HG03095 (cell line): ENCODE data around the gene TMCC1.
"Not testable (repeated sequence)": the region's sequence is repeated elsewhere in the genome, so short reads cannot be mapped to it uniquely, and the experiment has no call there.

ENCODE experiments used
- ATAC-seq: cut with Tn5 transposase; IDR thresholded peaks from one replicate; pipeline ENCODE4 v1.9.1; 2021; ENCODE audit warnings: moderate library complexity; ENCODE audit not compliant: unreplicated experiment

The TMCC1 gene

DNA sequence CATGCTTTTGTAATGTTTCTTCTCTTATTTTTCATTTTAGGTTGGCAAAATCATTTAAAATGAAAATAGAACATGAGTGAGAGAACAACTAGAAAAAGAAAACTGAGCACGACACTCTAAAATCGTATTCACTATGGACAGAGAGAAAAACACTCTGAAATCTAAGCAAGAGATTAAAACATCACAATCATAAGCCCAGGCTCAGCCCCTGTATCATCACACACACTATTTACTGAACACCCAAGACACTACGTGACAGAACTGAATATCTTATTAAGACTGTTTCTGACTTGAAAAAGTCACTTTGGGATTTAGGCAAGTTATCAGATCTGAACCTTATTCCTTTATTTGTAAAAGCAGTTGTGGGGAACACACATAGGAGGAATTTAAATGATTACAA is 204.5 kb downstream of the TMCC1 start:
- no peak for ATAC-seq

DNA sequence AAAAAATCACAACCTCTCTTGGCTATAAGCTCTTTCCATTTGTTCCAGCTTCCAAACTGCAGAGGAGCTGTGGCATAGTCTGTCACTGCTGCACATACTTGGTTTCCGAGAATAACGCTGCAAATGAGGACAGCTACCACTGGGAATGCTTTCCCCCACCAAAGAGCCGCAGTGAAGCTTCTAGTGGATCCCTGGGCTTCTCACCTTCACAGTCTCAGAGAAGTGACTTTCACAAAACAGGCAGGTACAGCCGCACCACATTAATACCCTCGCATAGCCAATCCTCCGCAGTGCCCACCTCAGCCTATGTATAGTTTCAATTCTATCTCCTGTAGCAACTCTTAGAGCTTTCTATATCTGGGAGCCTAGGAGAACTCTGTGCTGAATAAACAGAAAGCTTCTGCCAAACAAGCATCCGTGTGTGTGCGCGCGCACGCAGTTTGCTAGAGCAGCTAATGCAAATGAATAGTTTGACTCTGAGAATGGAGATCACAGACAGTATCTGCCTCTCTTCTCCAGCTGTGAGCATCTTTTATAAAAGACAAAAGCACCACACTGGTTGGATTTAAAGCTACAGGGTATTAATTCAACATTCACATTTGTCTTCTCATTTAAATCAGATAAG is 205.1 kb downstream of the TMCC1 start:
- ATAC-seq, result no peak

DNA sequence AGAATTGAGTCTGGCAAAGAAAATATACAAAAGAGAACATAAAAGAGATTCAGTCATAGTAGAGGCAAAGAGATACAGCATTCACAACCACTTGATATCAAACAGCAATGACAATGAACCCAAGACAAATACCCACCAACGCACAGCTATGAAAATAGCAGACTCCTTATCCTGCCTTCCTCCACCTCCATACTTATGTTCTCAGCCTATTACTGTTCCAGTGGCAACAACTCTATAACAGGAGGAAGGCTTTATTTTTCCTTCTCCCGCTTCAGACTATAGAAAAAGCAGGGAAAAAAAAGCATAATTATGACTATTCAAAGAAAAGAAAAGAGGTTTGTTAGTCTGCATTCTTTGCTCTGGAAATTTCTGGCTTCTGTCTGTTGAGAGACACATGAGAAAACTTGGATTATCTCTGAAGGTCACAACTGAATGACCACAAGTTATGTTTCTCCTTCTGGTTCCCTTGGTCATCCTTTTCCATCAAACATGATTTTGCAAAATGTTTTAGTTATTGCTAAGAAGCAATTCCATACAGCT is 205.9 kb downstream of the TMCC1 start:
- no peak for ATAC-seq

DNA sequence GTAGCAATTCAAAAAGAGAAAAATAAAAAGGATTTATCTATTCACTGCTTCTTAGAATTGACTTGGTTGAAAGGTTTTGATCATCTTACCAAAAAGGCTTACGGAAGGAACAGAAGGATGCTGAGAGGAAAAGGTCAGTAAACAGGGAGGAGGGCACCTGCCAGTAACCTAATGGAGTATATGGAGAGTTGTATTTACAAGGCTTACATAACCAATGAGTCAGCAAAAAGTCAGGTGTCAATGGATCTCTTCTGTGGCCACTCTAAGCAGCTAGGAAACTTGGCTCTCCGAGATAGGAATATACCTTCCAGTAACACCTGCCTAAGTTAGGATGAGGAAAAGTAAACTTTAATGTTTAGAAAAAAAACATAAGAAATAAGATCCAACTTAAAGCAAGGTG is 206.6 kb downstream of the TMCC1 start:
- ATAC-seq, result no peak

DNA sequence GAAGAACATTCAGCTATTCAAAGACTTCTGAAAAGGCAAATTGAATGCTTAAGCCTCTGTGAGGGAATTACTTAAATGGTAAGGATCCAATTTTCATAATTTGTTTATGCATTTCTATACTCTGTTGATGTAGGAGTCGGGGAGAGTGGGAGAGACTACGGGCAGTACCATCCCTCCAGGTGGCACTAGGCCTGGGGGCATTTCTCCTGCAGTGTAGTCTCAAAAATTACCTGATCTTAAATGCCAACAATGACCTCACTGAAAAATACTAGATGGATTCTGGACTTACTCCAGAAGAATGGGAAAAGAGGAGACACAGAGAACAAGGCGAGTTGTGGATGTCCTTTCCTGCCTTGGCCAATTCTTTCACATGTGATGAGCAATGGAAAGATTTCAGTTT is 209.2 kb downstream of the TMCC1 start:
- no peak for ATAC-seq

DNA sequence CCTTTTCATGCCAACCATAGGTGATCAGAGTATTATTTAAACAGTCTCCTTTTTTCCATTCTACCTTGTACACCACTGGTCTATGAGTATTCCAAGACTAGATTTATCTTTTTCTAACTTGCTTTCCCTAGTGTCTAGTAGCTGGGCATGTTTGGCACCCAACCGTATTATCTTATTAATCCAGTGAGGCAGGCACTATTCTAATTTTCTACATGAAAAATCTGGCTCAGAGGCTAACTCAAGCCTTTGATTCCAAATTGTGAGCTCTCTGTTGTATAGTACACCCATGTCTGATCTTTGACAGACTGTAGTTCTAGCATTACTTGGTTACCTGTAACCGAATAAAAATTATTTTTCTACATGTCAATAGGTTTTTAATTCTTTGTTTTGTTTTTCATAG is 210.3 kb downstream of the TMCC1 start:
- no peak for ATAC-seq

DNA sequence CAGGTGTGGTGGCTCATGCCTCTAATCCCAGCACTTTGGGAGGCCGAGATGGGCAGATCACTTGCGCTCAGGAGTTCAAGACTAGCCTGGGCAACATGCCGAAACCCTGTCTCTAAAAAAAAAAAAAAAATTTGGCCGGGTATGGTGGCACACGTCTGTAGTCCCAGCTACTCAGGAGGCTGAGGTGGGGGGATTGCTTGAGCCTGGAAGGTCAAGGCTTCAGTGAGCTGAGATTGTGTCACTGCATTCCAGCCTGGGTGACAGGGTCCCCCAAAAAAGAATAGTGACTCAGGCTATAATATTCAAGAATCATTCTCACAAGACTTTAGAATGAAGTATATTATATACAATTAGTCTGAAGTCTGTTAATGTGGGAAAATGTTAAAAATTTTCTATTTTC is 216.5 kb downstream of the TMCC1 start:
- no peak for ATAC-seq

DNA sequence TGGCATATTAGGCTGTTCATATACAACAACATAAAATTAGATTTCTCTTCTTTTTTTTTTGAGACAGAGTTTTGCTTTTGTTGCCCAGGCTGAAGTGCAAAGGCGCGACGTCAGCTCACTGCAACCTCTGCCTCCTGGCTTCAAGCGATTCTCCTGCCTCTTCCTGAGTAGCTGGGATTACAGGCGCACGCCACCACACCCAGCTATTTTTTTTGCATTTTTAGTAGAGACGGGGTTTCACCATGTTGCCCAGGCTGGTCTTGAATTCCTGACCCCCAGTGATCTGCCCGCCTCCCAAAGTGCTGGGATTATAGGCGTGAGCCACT is 218.8 kb downstream of the TMCC1 start:
- ATAC-seq, result not testable (repeated sequence)

DNA sequence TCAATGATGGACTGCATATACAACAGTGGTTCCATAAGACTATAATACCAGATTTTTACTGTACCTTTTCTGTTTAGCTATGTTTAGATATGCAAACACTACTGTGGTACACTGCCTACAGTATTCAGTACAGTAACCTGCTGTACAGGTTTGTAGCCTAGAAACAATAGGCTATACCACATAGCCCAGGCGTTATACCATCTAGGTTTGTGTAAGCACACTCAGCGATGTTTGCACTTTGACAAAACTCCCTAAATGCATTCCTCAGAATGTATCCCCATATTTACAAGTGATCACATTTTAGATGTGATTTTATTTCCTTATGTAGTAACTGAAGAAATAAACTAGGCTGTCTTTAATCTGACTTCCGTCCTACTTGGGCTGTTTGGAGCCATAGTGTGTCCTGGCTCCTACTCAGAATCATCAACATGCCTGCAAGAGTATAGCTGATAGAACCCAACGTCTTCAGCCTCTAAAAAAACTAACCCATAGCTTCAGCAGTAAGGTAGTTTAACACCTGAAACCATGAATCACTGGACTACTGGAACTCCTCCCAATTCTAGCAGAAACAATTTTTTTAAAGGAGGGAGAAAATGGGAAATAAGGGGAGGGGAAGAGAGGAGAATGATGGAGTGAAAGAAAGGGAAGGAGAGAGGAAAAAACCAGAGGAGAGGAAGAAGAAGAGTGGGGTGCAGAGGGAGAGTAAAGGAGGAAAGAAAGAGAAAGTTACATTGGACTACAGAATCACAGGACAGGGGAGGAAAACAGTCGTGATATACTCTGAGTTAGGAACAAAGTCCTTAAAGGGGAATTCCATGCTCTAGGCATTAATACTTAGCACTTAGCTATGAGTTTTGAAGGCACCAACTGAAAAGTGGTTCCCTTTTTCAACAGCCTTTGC is 219.4 kb downstream of the TMCC1 start:
- no peak for ATAC-seq

DNA sequence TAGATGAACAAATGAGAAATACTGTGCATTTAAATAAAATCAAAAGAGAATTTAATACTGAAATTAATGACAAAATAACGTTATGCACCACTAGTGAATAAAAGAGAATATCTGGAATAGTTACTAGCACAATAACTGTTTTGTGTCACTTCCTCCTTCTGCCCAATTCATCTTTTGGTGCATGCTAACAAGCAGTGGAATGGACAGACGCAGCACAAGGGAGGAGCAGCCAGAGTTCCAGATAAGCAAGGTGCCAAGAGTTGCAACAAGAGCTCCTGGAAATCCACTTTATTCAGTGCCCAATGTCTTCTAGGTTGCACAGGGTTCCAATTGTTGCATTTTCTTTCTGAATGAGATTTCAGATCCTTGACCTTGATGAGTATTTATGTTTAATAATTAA is 220.5 kb downstream of the TMCC1 start:
- no peak for ATAC-seq

DNA sequence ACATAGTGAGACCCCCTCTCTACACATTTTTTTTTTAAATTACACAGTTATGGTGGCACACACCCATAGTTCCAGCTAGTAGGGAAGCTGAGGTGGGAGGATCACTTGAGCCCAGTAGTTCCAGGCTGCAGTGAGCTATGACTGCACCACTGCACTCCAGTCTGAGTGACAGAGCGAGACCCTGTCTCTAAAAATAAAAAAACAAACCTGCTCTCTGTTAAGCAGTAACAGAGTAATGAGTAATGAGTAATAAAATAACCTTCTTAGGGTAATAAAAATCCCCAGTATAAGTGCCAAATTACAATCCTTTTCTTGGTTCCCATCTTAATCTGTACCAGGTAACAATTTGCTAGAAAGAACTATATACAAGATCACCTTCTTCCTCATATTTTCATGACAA is 221.1 kb downstream of the TMCC1 start:
- no peak for ATAC-seq

DNA sequence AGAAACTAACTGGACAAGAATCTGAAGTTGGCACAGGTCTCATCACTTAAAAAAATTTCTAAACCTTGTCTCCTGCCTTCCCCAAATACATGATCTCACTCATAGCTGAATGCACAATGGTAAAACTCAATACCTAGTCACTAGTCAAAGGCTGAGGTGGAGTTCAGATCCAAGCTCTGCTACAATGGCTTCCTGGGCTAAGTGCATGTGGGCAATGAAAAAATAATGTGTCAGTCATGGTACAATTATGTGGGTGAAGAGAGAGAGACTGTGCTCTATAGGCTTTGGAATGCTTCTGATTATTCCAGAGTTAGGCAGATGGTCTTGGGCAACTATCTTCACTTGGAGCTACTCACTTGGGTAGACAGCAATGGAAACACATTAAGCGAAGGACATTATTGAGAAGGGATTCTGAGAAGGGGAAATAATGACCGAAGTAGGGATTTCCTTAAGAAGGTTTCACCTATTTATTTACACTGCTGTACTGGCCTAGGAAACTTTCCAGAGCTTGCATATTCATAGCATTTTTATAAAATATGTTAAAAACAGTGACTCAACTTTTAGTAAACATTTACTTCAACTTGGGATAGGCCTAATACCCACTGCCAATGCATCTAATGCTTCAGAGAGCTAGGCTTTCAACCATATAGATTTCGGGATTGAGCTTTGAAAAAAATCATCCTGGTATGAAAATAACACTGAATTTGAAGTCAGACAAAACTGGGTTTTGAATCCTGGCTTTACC is 228.3 kb downstream of the TMCC1 start:
- ATAC-seq, result no peak

DNA sequence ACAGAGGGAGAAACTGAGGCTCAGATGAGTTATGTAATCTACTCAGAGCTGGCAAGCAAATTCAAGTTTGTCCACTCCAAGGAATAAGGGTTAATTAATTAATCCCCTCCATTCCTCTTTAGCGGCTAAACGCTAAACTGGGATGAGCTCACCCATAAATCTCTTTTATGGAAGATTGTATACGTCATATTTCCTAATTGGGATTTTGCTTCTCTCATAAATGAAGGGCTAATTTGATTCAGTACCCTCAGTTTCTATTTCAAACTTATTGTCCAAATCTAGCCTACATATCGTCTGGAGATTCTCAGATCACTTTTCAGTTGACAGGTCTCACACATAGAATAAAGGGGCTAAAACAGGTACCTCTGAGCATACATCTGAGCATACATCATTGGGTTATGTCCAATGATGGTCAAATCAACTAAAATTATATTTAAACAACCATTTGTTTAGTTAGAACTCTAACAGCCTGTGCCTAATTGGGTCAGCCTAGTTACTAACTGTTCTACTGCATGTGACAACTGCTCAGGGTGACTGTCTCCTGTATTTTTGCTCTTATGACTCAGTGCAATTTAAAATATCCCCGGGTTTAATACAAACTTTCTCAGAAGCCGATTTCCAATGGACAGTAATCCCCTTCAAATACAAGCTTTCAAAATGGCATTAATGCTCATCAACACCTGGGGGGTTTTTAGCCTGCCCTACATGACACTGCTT is 229.4 kb downstream of the TMCC1 start:
- ATAC-seq, result no peak

DNA sequence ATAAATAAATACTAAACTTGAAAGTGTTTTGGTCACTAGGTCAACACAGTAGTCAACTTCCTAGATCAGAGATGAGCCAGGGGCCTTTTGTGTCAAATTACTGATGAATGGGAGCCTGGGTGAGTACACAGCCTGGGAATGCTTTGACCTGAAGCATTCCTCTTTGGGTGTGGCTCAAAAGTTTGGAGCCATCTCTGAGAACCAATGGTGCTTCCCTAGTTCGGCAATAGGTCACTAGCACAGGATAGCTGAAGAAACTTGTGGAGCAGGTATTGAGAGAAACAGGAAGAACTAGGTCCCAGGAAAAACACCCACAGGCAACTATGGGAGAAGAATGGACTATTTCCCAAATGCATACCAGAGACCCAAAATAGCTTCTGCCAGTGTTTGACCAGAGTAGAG is 230.5 kb downstream of the TMCC1 start:
- no peak for ATAC-seq

DNA sequence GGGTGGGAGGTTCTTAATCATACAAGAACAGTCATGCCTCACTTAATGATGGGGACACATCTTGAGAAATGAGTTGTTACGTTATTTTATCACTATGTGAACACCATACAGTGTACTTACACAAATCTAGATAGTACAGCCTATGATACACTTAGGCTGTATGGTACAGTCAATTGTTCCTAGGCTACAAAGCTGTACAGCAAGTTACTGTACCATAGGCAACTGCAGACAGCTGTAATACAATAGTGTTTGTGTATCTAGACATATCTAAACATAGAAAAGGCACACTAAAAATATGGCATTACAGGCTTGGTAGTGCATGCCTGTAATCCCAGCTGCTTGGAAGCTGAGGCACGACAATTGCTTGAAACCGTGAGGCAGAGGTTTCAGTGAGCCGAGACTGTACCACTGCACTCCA is 231.3 kb downstream of the TMCC1 start:
- no peak for ATAC-seq

DNA sequence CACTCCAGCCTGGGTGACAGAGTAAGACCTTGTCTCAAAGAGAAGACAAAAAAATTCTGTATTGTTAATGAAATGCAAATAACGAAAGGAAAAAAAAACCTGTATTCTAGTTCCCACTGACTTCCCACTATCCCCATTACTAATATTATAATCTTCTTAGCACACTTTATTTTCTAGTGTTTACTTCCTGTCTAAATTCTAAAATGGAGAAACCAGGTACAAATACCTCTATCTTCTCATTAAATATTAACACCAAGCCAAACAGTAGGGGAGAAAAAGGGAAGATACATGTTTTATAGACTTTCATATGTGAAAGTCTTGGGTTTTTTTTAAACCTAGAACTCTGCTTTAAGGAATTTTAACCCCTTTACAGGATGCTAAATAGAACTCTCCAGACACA is 231.7 kb downstream of the TMCC1 start:
- no peak for ATAC-seq

DNA sequence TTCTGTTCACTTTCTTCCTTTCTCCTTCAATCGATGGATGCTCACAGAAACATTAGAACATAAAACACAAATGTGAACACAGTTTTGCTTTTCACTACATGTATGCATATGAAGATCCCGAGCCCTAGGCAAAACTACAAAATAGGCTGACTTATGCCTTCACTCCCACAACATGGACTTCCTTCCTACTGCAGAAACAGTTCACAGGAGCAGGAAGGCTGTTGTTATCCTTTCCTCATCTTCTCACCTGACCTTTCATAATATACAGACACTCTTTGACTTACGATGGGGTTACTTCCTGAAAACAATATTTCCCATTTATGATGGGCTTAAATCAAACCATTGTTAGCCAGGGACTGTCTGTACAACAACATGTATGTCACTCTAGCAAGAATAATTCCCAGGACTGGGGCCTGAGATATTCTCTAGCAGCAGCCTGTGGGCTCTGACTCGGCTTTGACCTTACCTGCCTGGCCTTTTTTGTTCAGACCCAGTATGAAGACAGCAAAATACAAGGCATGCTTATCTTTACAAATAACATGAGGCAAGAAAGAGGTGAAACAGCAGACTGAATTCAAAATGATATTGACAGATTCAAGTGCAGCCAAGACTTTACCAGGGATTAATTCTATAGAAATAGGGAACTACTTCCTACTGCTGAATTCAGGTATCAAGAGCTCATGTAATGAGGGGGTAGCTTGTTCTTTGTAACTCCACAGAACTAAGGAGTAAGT is 235.2 kb downstream of the TMCC1 start:
- ATAC-seq, result no peak

DNA sequence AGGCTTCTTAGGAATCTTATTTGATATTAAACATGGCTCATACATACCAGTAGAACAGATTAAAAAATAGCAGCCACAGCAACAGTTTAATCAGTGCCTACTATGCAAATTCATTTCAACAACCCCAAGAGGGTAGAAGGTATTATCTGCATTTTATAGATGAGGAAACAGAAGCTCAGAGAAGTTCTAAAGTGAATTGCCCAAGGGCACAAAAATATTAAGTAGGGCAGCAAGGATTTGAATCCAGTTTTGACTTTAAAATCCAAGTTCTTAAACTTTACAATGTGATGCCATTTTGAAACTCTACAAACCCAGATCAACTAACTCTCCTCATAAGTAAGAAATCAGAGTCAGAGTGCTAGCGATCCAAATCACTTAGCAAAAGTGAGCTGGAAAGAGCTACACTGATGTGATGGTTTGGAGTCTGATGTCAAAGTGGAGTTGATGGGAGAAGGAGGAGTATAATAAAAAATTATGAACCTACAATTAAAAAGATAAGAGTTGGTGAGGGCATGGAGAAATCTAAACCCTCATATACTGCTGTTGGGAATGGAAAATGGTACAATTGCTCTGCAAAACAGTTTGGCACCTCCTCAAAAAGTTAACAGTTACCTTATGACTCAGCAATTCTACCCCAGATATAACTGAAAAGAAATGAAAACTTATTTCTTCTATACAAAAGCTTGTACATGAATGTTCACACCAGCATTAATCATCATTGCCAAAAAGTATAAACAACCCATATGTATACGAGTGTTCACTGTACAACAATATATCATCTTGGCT is 236.1 kb downstream of the TMCC1 start:
- no peak for ATAC-seq

DNA sequence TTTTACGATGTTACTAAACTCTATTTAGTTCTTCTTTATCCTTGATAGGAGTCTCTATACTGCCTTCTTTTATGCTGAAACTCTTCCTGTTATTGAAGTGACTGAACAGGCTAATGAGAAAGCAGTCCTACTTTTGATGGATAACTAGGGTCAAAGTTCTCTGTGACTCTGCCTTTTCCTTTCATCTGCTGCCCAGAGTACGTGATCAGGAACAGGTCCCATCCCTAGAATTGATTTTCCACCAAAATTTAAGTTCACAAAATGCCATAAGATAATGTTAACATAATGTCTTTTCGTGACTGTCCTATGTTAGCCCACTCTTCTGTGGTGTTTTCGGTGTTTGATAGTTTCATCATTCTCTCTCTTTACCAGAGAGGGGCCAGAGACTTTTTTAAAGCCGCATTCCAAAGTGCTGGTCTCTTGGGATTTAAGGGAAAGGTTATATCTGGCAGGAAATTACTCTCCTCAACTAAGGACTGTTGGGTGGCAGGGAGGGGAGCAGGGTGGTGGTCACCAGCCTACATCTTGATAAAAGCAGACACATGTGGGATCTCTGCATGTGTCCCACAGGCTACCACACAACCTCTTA is 236.8 kb downstream of the TMCC1 start:
- no peak for ATAC-seq
